ENCODE results near the gene UBL4A. TPM values are rescaled to one million over a fixed set of nuclear protein-coding genes. Genes with fewer than 3 reads are reported as not detected.

The UBL4A gene
- total and polyA plus RNA-seq, 7 donors = 38.3 to 118 (median 64.4) TPM

- TF ChIP-seq CTCF (IDR thresholded peaks at IDR 0.05) = no peak
- Histone ChIP-seq H3K27me3 (ENCODE audit: insufficient read depth in 3 of 3, low read length in 2 of 3) (no peaks in the 10 kb centered on the region), H3K4me3 (peak overlapping the region; percentile 67), H3K9me3 (no peaks in the 10 kb centered on the region), H3K27ac (peak overlapping the region; percentile 93), H3K36me3 (ENCODE audit: insufficient read depth in 1 of 2, low read depth in 1 of 2) (peaks cover 2 to 8% of the 10 kb centered on the region in 2 donors), H3K4me1 (peaks cover 5% of the 10 kb centered on the region)
- intact Hi-C loops (cut with DNase I) = no loop called here
- no peak for ATAC-seq
- DNase-seq = no peak
- 82 to 100% (median 88%) methylated on average over 1 to 4 of the region's 4 CpGs for WGBS, 3 donors
These were observed 2.8 kb upstream of the UBL4A start for GRCh38 chrX:154489182-154489581.

DNA sequence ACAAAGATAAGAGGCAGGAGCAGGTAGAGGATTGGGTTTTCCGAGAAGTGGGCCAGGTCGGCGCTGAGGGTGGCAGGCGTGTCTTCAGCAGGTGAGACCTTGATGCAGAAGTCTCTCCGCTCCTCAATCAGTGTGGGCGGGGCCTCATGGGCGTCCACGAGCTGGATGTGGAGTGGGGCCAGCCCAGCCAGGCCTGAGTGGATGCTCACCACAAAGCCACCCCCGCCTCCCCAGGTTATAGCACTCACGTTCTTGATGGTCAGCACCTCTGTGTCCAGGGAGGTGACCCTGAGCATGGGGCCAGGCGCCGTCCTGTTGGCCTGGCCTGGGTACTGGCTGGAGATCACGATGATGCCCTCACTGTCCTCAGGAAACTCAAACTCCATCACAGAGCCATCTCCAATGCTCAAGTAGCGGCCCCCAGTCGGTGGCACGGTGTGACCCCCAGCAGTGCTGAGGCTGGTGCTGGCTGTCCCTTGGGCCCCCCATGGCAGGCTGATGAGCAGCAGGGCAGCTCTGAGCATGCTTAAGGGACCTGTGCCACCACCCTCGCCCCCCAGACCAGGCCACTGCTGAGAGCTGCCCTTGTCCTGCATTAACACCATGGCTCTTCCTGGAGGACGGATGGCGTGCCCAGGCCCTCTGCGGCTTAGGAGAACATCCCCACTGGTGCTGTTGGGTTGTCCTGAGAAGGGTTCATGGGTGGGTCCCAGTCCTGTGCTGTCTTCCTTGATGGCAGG lies 2.1 kb upstream of the UBL4A start:
- Histone ChIP-seq H3K9me3 (no peaks in the 10 kb centered on the region), H3K36me3 (ENCODE audit: insufficient read depth in 1 of 2, low read depth in 1 of 2) (peaks cover 2 to 11% of the 10 kb centered on the region in 2 donors), H3K4me3 (no peak overlapping the region), H3K27ac (no peak overlapping the region), H3K27me3 (ENCODE audit: insufficient read depth in 3 of 3, low read length in 2 of 3) (no peaks in the 10 kb centered on the region), H3K4me1 (peaks cover 10% of the 10 kb centered on the region)
- ATAC-seq (no peak), DNase-seq (no peak)
- TF ChIP-seq CTCF (IDR thresholded peaks at IDR 0.05) = no peak
- 80 to 86% (median 85%) methylated on average over 17 to 20 of the region's 20 CpGs for WGBS, 3 donors
- intact Hi-C loops (cut with DNase I) = no loop called here

DNA sequence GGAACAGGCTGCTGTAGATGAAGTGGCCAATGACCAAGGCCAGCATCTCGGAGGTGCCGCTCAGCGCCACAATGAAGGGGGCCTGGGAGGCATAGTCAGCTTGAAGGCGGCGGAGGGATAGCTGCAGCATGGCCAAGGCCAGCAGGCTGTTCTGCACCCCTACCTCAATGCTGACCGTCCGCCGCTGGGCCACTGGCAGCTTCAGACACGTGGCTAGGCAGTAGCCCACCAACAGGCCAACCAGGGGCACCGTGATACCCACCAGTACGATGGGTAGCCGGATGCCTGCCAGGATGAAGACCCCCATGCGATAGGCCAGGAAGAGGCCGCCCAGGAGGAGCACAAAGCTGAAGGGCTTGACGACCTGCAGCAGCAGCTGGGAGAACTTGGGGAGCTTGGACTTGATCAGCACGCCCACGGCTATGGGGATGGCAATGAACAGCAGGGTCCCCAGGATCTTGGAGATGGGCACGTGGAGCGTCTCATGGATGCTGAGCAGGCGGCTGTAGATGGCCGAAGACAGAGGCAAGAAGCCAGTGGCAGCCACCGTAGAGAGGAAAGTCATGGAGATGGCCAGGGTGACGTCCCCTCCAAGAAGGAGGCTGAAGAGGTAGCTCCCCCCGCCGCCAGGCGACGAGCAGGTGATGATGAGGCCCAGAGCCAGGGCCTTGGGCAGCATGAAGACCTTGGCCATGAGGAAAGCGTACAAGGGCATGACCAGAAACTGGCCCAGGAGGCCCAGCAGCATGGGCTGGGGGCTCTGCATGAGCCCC lies 1.3 kb upstream of the UBL4A start:
- Histone ChIP-seq H3K27me3 (ENCODE audit: insufficient read depth in 3 of 3, low read length in 2 of 3) (no peaks in the 10 kb centered on the region), H3K36me3 (ENCODE audit: insufficient read depth in 1 of 2, low read depth in 1 of 2) (peaks cover 2 to 11% of the 10 kb centered on the region in 2 donors), H3K27ac (no peak overlapping the region), H3K9me3 (no peaks in the 10 kb centered on the region), H3K4me3 (peak overlapping the region; percentile 74), H3K4me1 (peaks cover 10% of the 10 kb centered on the region)
- intact Hi-C loops (cut with DNase I) = no loop called here
- whole genome bisulfite sequencing, 3 donors = 88 to 94% (median 92%) methylated on average over 13 to 28 of the region's 28 CpGs
- TF ChIP-seq CTCF (IDR thresholded peaks at IDR 0.05) = no peak
- DNase-seq = no peak
- ATAC-seq = no peak

GRCh38 chrX:154486052-154486395 lies 391 bp downstream of the UBL4A start:
- H3K27me3 ChIP-seq (ENCODE audit: insufficient read depth in 3 of 3, low read length in 2 of 3) = no peaks in the 10 kb centered on the region
- peak overlapping the region; percentile 74 for H3K4me3 ChIP-seq
- intact Hi-C loops (cut with DNase I) = no loop called here
- H3K27ac ChIP-seq = peak overlapping the region; percentile 89
- TF ChIP-seq CTCF (IDR thresholded peaks at IDR 0.05) = no peak
- ATAC-seq (peak in 2 of 4 donors; percentile 1 to 13), DNase-seq (peak; percentile 54 to 75)
- peaks cover 10% of the 10 kb centered on the region for H3K4me1 ChIP-seq
- 0 to 40% (median 1%) methylated on average over 18 to 35 of the region's 35 CpGs for WGBS, 3 donors
- no peaks in the 10 kb centered on the region for H3K9me3 ChIP-seq
- H3K36me3 ChIP-seq (ENCODE audit: insufficient read depth in 1 of 2, low read depth in 1 of 2) = peaks cover 2 to 11% of the 10 kb centered on the region in 2 donors

All from psoas muscle (tissue), 8 donors.